Erythroblast (primary cell): ENCODE measurements around the gene ELMO3.

Source experiments
- GATA1 ChIP-seq: IDR thresholded peaks from 2 replicates; pipeline ENCODE4 v1.6.1; 2011; ENCODE audit warnings: low read depth, mild to moderate bottlenecking, control low read depth, low read length, moderate library complexity
- POLR2A ChIP-seq: IDR thresholded peaks from 2 replicates; pipeline ENCODE4 v1.6.1; 2011; ENCODE audit warnings: mild to moderate bottlenecking, low read length

DNA sequence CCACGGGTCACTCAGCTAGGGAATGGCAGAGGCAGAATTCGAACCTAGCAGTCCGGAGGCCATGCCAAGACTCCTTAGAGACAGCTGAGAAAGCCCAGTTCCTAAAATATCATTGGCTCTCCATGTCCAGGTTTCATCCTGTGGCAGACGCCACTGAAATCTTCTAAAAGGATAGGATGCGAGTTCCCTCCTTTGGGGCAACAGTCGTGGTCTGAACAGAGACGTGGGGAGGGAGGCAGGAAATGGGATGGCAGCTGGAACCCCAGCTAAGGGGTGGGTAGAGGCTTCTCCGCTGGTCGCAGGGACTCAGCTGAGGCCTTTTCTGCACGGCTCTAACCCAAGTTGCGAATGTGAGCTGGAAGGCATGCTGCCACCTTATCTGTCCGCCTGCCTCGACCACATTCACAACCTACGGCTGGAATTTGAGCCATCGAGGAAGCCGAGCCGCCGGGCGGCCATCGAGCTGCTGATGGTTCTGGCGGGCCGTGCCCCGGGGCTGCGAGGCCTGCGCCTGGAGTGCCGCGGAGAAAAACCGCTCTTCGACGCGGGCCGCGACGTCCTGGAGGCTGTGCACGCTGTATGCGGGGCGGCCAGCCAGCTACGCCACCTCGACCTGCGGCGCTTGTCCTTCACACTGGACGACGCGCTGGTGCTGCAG, 36.3 kb upstream of the ELMO3 start:
- no peak for TF ChIP-seq POLR2A
- TF ChIP-seq GATA1 = no peak
